ENCODE data around the gene MYO7A. TPM values are rescaled to one million over a fixed set of nuclear protein-coding genes. Genes with fewer than 3 reads are reported as not detected.

Gene MYO7A
- total RNA-seq, 1 donor from 2014 or later: not detected

GRCh38 chr11:77149716-77150392 is 21.8 kb downstream of the MYO7A start:
- Mint-ChIP-seq H3K4me1 (ENCODE audit: unreplicated experiment) (peaks cover 3% of the 10 kb centered on the region), H3K27ac (ENCODE audit: unreplicated experiment) (no peak overlapping the region), H3K4me3 (ENCODE audit: unreplicated experiment) (no peak overlapping the region), H3K36me3 (ENCODE audit: unreplicated experiment) (no peaks in the 10 kb centered on the region), H3K9me3 (ENCODE audit: unreplicated experiment) (no peaks in the 10 kb centered on the region), H3K27me3 (ENCODE audit: unreplicated experiment) (peaks cover 18% of the 10 kb centered on the region)
- no peak for DNase-seq (ENCODE audit: extremely low spot score, unreplicated experiment)
- TF ChIP-seq CTCF (IDR thresholded peaks at IDR 0.05): no peak

DNA sequence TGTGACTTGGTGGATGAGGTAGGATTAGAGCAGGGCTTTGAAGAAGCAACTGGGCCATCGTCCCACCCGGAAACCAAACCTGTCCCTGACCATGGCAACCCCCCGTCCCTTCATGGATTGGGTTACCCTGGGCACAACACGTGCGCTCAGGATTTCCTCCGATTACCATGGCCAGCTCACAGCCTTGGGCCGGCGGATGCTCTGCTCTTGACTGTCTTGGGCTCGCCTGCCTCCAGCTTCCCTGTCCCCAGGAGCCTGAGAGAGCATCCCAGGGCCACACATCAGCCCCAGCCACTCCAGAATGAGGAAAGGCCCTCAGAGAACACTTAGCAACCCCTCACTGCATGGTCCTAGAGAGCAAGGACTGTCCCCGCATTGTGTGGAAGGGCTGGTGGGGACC is 22.8 kb downstream of the MYO7A start:
- Mint-ChIP-seq H3K9me3 (ENCODE audit: unreplicated experiment) (no peaks in the 10 kb centered on the region), H3K27me3 (ENCODE audit: unreplicated experiment) (peaks cover 19% of the 10 kb centered on the region), H3K4me3 (ENCODE audit: unreplicated experiment) (no peak overlapping the region), H3K36me3 (ENCODE audit: unreplicated experiment) (no peaks in the 10 kb centered on the region), H3K27ac (ENCODE audit: unreplicated experiment) (no peak overlapping the region), H3K4me1 (ENCODE audit: unreplicated experiment) (peaks cover 3% of the 10 kb centered on the region)
- no peak for TF ChIP-seq CTCF (IDR thresholded peaks at IDR 0.05)
- no peak for DNase-seq (ENCODE audit: extremely low spot score, unreplicated experiment)

DNA sequence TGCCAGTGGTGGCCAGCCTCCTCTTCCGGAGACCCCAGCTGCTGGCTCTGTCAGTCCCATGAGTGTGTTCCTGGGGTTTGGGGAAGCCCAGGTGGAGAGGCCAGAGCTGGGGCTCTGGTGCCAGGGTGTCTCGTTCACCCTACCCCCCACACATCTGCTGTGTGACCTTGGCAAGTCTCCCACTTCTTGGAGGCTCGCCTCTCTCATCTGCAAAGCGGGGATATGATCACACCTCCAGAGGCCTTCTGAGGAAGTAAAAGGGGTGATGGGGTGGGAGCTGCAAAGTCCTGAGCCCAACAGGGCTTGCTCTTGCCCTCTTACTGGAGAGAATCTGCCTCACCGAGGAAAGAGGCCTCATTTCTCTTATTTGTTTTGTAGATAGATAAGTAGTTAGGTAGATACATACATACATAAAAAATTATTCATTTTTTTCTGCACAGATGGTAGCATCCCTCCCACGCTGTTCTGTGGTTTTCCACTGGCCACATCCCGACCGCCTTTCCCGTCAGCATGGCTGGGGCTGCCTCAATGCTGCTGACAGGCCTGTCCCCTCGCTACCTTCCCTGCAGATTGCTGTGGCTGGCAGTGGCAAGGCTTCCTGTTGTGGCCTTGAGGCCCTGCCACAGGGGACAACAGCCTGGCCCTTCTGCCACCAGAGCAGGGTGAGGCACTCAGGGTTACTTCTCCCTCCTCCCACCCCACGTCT is 23.9 kb downstream of the MYO7A start:
- no peak overlapping the region for H3K4me3 Mint-ChIP-seq (ENCODE audit: unreplicated experiment)
- no peak overlapping the region for H3K27ac Mint-ChIP-seq (ENCODE audit: unreplicated experiment)
- no peak for DNase-seq (ENCODE audit: extremely low spot score, unreplicated experiment)
- H3K9me3 Mint-ChIP-seq (ENCODE audit: unreplicated experiment): no peaks in the 10 kb centered on the region
- TF ChIP-seq CTCF (IDR thresholded peaks at IDR 0.05): no peak
- peaks cover 20% of the 10 kb centered on the region for H3K27me3 Mint-ChIP-seq (ENCODE audit: unreplicated experiment)
- no peaks in the 10 kb centered on the region for H3K36me3 Mint-ChIP-seq (ENCODE audit: unreplicated experiment)
- H3K4me1 Mint-ChIP-seq (ENCODE audit: unreplicated experiment): peaks cover 3% of the 10 kb centered on the region

GRCh38 chr11:77152846-77153245 is 24.8 kb downstream of the MYO7A start:
- no peak overlapping the region for H3K4me3 Mint-ChIP-seq (ENCODE audit: unreplicated experiment)
- no peak for TF ChIP-seq CTCF (IDR thresholded peaks at IDR 0.05)
- no peak overlapping the region for H3K27ac Mint-ChIP-seq (ENCODE audit: unreplicated experiment)
- no peaks in the 10 kb centered on the region for H3K36me3 Mint-ChIP-seq (ENCODE audit: unreplicated experiment)
- peaks cover 3% of the 10 kb centered on the region for H3K4me1 Mint-ChIP-seq (ENCODE audit: unreplicated experiment)
- H3K27me3 Mint-ChIP-seq (ENCODE audit: unreplicated experiment): peaks cover 16% of the 10 kb centered on the region
- H3K9me3 Mint-ChIP-seq (ENCODE audit: unreplicated experiment): no peaks in the 10 kb centered on the region
- DNase-seq (ENCODE audit: extremely low spot score, unreplicated experiment): no peak
